Transverse colon (tissue), 4 donors: ENCODE measurements around the gene MAPKAP1. TPM values are rescaled to one million over a fixed set of nuclear protein-coding genes. Genes with fewer than 3 reads are reported as not detected.
A peak's percentile ranks its signal among the peaks of the same experiment; 100 is the strongest.

Experiments
- DNase-seq: peaks from one replicate; pipeline ENCODE4 v3.0.0-alpha.2; 2019
- H3K27ac ChIP-seq, 4 donors: fragments of 200-600 bp; sonication (generic); 2 replicates each; pipeline ENCODE4 v1.5.1; 2016 to 2018; ENCODE audit warnings: inconsistent platforms in 4 of 4
- H3K27me3 ChIP-seq: fragments of 200-600 bp; sonication (generic); 2 replicates; pipeline ENCODE4 v1.5.1; 2017; ENCODE audit warnings: inconsistent platforms
- H3K36me3 ChIP-seq, 4 donors: fragments of 200-600 bp; sonication (generic); 2 replicates each; pipeline ENCODE4 v1.5.1; 2017 to 2019; ENCODE audit warnings: inconsistent platforms in 4 of 4
- H3K4me1 ChIP-seq, 4 donors: fragments of 200-600 bp; sonication (generic); 2 replicates each; pipeline ENCODE4 v1.5.1; 2017 to 2020; ENCODE audit warnings: inconsistent platforms in 4 of 4
- H3K4me3 ChIP-seq, 4 donors: fragments of 200-600 bp; sonication (generic); 1 replicate in 1 of 4; 2 replicates in 3 of 4; pipeline versions ENCODE4 v1.5.1 to v1.6.1; 2017 to 2019; ENCODE audit warnings: inconsistent platforms in 4 of 4
- H3K9me3 ChIP-seq, 2 donors: fragments of 200-600 bp; sonication (generic); 2 replicates each; pipeline ENCODE4 v1.5.1; 2017 to 2019; ENCODE audit warnings: inconsistent platforms in 2 of 2
- CTCF ChIP-seq, 5 experiments: fragments of 200-600 bp in 3 of 5; fragments of 450-650 bp in 2 of 5; sonication (generic) in 3 of 5; IDR thresholded peaks; 1 replicate in 2 of 5; 2 replicates in 3 of 5; pipeline ENCODE4 v1.5.1; 2016 to 2017; ENCODE audit warnings: antibody characterized with exemption in 5 of 5, inconsistent platforms in 3 of 5, mild to moderate bottlenecking in 2 of 5, moderate library complexity in 1 of 5
- EP300 ChIP-seq: sonication (generic); formaldehyde crosslinking; IDR thresholded peaks from one replicate; pipeline ENCODE4 v1.6.1; 2017; ENCODE audit warnings: antibody characterized with exemption, low read depth
- POLR2A ChIP-seq: fragments of 450-650 bp; IDR thresholded peaks from one replicate; pipeline ENCODE4 v1.6.1; 2016; ENCODE audit warnings: antibody characterized with exemption, mild to moderate bottlenecking, moderate library complexity
- POLR2AphosphoS5 ChIP-seq, 3 donors: sonication (generic); formaldehyde crosslinking; IDR thresholded peaks; one replicate each; pipeline ENCODE4 v1.6.1; 2016; ENCODE audit warnings: antibody characterized with exemption in 3 of 3
- WGBS, 2 donors: methylation state at CpG; one replicate each; pipeline ENCODE4 v1.1.5; 2018; ENCODE audit warnings: low coverage in 1 of 2; 5-methylcytosine and 5-hydroxymethylcytosine counted together
- in situ Hi-C, 4 donors: fragments of 200-750 bp; cut with MboI; loops; one replicate each; pipeline versions ENCODE4 v1.15.0 to v1.15.1; 2017; ENCODE audit warnings: low sequenced_read_pairs in 3 of 4, low pct_ligation_motif_present in 1 of 4, low pct_unique_long_range_greater_than_20kb in 1 of 4
- intact Hi-C: fragments of 100-400 bp; cut with DNase I; formaldehyde crosslinking; loops from one replicate; pipeline ENCODE4 v1.15.1; 2023; ENCODE audit warnings: low total_unique reads
- total RNA-seq, 4 donors: library from RNA; depleted of rRNA; stranded (reverse); fragments of >200 nt; gene quantifications; one replicate each; pipeline ENCODE4 v1.1.0, GENCODE V29; 2016

MAPKAP1 gene
- total RNA-seq, 4 donors from 2014 or later, result 59.8 to 83.4 (median 71.2) TPM

DNA sequence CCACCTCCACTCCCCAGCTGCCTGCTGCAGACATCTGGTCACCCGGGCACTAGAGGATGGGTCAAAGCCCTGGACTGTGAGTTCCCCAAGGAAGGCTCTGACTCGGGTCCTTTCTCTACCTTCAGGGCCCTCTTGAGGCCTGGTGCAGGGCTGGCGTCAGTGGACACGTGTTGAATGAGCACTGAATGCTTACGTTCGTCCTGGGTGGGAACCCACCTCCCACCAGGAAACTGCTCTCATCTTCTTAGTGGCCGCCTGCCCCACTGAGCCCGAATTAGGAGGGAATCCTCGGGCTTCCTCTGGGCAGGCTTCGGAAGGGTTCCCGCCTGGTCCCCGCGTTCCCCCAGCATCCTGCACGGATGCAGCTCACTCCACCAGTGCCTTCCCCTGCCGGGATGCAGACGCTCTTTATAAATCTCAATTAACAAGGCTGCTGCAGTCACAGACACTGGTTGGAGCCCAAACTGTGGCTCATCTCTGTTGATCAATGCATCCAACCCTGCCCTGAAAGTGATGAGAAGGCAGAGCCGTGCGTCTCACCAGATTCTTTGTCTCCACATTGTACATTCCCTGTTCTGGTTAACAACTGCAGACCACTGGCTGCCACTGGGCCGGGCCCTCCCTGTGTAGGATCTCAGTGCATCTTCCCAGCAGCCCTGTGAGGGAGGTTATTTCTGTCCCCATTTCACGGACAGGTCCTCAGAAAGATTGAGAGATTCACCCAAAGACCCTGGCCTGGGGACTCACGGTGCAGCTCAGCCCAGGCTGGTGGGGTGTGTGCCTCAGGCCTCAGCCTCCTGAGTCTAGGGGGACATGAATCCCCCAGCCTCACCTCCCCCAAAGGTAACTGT lies 276.6 kb downstream of the MAPKAP1 start:
- no peaks in the 10 kb centered on the region for H3K36me3 ChIP-seq
- in situ Hi-C loops (no loop called here), intact Hi-C loops (no loop called here)
- H3K4me1 ChIP-seq, result peaks cover 0 to 5% (median 0%) of the 10 kb centered on the region in 4 donors
- 90% methylated on average over 20 of the region's 21 CpGs; no CpG with 5 or more reads in 1 of the 2 donors for WGBS, 2 donors
- no peaks in the 10 kb centered on the region for H3K27me3 ChIP-seq
- DNase-seq, result no peak
- no peak overlapping the region for H3K27ac ChIP-seq
- no peak overlapping the region for H3K4me3 ChIP-seq
- H3K9me3 ChIP-seq, result no peaks in the 10 kb centered on the region
- no peak for TF ChIP-seq EP300
- TF ChIP-seq CTCF (IDR thresholded peaks at IDR 0.05), result no peak
- no peak for TF ChIP-seq POLR2AphosphoS5 (IDR thresholded peaks at IDR 0.05)
- TF ChIP-seq POLR2A, result no peak

- Histone ChIP-seq H3K4me3 (no peak overlapping the region), H3K4me1 (peaks cover 0 to 5% (median 0%) of the 10 kb centered on the region in 4 donors), H3K9me3 (no peaks in the 10 kb centered on the region), H3K27ac (no peak overlapping the region), H3K36me3 (no peaks in the 10 kb centered on the region), H3K27me3 (no peaks in the 10 kb centered on the region)
- TF ChIP-seq POLR2AphosphoS5 (IDR thresholded peaks at IDR 0.05), result no peak
- TF ChIP-seq CTCF (IDR thresholded peaks at IDR 0.05), result no peak
- TF ChIP-seq EP300, result no peak
- TF ChIP-seq POLR2A, result no peak
- WGBS, 2 donors, result 92% methylated on average over 20 of the region's 20 CpGs; no CpG with 5 or more reads in 1 of the 2 donors
- DNase-seq, result no peak
- in situ Hi-C loops, result no loop called here
- intact Hi-C loops, result no loop called here
Observed at GRCh38 chr9:125429476-125430160, 277.4 kb downstream of the MAPKAP1 start.

GRCh38 chr9:125428902-125429467 lies 278.0 kb downstream of the MAPKAP1 start:
- H3K9me3 ChIP-seq, result no peaks in the 10 kb centered on the region
- H3K36me3 ChIP-seq, result no peaks in the 10 kb centered on the region
- in situ Hi-C loops, result no loop called here
- no peak overlapping the region for H3K27ac ChIP-seq
- TF ChIP-seq EP300, result no peak
- TF ChIP-seq POLR2AphosphoS5 (IDR thresholded peaks at IDR 0.05), result no peak
- TF ChIP-seq POLR2A, result no peak
- 71% methylated on average over 14 of the region's 16 CpGs; no CpG with 5 or more reads in 1 of the 2 donors for WGBS, 2 donors
- H3K4me3 ChIP-seq, result no peak overlapping the region
- H3K4me1 ChIP-seq, result peaks cover 0 to 5% (median 0%) of the 10 kb centered on the region in 4 donors
- no peak for DNase-seq
- no peaks in the 10 kb centered on the region for H3K27me3 ChIP-seq
- intact Hi-C loops, result no loop called here

- TF ChIP-seq POLR2AphosphoS5 (IDR thresholded peaks at IDR 0.05), result no peak
- TF ChIP-seq CTCF (IDR thresholded peaks at IDR 0.05), result peak; percentile 22 to 40 (median 31)
- intact Hi-C loops, result no loop called here
- in situ Hi-C loops, result no loop called here
- no peak for DNase-seq
- no peaks in the 10 kb centered on the region for H3K27me3 ChIP-seq
- H3K27ac ChIP-seq, result no peak overlapping the region
- no peaks in the 10 kb centered on the region for H3K9me3 ChIP-seq
- H3K4me3 ChIP-seq, result no peak overlapping the region
- peaks cover 0 to 5% (median 0%) of the 10 kb centered on the region in 4 donors for H3K4me1 ChIP-seq
- no peaks in the 10 kb centered on the region for H3K36me3 ChIP-seq
- 83% methylated on average over 8 of the region's 10 CpGs; no CpG with 5 or more reads in 1 of the 2 donors for WGBS, 2 donors
Observed at GRCh38 chr9:125428060-125428901, 278.7 kb downstream of the MAPKAP1 start.
